ENCODE results near the gene PGAP2. TPM values are rescaled to one million over a fixed set of nuclear protein-coding genes. Genes with fewer than 3 reads are reported as not detected.

PGAP2 gene
- total and polyA plus RNA-seq, 2 of the 13 experiments (the other 11 are each of a cell fraction or from before 2014, with no cell fraction given), result 21.5 to 47.8 TPM

DNA sequence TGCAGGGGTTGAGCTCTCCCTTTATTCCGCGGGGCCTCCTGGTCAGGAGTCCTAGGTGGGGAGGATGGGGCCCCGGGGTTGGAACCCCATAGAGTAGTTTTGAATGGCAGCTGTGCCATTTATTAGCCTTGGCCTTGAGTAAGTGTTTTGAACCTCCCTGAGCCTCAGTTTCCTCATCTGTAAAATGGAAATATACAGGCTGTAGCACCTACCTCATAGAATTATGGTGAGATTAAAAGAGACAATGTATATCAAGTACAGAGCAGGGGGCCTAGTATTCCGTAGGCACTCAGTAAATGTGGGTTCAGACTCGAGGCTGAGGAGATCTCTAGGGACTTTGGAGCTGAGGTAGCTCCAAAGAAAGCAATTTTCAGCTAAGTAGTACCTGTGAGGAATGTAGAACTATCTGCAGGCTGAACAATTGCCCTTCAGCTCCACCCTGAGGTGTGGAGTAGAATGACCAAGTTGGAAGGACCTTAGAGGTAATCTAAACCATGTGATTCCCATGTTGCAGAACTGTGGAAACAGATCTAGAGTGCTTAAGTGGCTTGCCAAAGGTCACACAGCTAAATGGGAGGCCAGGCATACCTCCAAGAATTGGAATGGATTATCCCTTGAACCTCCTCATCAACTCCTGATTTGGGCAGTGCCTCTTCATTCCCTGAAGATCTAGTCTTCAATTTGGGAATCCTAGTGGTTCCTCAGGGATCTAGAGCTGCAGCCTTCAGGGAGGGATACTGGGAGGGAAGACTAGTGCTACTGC lies 682 bp downstream of the PGAP2 start (continued):
- TF ChIP-seq, protein P1, sequence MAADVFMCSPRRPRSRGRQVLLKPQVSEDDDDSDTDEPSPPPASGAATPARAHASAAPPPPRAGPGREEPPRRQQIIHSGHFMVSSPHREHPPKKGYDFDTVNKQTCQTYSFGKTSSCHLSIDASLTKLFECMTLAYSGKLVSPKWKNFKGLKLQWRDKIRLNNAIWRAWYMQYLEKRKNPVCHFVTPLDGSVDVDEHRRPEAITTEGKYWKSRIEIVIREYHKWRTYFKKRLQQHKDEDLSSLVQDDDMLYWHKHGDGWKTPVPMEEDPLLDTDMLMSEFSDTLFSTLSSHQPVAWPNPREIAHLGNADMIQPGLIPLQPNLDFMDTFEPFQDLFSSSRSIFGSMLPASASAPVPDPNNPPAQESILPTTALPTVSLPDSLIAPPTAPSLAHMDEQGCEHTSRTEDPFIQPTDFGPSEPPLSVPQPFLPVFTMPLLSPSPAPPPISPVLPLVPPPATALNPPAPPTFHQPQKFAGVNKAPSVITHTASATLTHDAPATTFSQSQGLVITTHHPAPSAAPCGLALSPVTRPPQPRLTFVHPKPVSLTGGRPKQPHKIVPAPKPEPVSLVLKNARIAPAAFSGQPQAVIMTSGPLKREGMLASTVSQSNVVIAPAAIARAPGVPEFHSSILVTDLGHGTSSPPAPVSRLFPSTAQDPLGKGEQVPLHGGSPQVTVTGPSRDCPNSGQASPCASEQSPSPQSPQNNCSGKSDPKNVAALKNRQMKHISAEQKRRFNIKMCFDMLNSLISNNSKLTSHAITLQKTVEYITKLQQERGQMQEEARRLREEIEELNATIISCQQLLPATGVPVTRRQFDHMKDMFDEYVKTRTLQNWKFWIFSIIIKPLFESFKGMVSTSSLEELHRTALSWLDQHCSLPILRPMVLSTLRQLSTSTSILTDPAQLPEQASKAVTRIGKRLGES (CRISPR knock-in tag; IDR thresholded peaks at IDR 0.05; ENCODE audit: borderline replicate concordance), result no peak
- TF ChIP-seq ZNF83 (CRISPR knock-in tag; IDR thresholded peaks at IDR 0.05; ENCODE audit: borderline replicate concordance) (no peak), NR2F2 (IDR thresholded peaks at IDR 0.05; ENCODE audit: borderline replicate concordance, low read depth) (0 out of 2 replicates have a peak, but pooled peaks have one; percentile 7), TARDBP (CRISPR knock-in tag; IDR thresholded peaks at IDR 0.05) (0 out of 2 replicates have a peak, but pooled peaks have one; percentile 12), BCL6 (CRISPR knock-in tag; IDR thresholded peaks at IDR 0.05) (0 out of 2 replicates have a peak, but pooled peaks have one; percentile 5), ZC3H13 (CRISPR knock-in tag; IDR thresholded peaks at IDR 0.05) (no peak), POLR2G (IDR thresholded peaks at IDR 0.05; ENCODE audit: low read depth, low read length) (no peak), GATAD2A (CRISPR knock-in tag; IDR thresholded peaks at IDR 0.05) (0 out of 2 replicates have a peak, but pooled peaks have one; percentile 11), DNMT3B (CRISPR knock-in tag; conservative IDR thresholded peaks at IDR 0.05) (no peak), KAT2B (IDR thresholded peaks at IDR 0.05; ENCODE audit: borderline replicate concordance, low read depth, low read length) (no peak), PBX2 (CRISPR knock-in tag; IDR thresholded peaks at IDR 0.05) (no peak), MIXL1 (CRISPR knock-in tag; IDR thresholded peaks at IDR 0.05) (no peak), NR2F1 (CRISPR knock-in tag; IDR thresholded peaks at IDR 0.05) (no peak)
- TF ChIP-seq, protein P2, sequence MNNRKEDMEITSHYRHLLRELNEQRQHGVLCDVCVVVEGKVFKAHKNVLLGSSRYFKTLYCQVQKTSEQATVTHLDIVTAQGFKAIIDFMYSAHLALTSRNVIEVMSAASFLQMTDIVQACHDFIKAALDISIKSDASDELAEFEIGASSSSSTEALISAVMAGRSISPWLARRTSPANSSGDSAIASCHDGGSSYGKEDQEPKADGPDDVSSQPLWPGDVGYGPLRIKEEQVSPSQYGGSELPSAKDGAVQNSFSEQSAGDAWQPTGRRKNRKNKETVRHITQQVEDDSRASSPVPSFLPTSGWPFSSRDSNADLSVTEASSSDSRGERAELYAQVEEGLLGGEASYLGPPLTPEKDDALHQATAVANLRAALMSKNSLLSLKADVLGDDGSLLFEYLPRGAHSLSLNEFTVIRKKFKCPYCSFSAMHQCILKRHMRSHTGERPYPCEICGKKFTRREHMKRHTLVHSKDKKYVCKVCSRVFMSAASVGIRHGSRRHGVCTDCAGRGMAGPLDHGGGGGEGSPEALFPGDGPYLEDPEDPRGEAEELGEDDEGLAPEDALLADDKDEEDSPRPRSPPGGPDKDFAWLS (CRISPR knock-in tag; IDR thresholded peaks at IDR 0.05; ENCODE audit: borderline replicate concordance), result no peak
- TF ChIP-seq, protein P3, sequence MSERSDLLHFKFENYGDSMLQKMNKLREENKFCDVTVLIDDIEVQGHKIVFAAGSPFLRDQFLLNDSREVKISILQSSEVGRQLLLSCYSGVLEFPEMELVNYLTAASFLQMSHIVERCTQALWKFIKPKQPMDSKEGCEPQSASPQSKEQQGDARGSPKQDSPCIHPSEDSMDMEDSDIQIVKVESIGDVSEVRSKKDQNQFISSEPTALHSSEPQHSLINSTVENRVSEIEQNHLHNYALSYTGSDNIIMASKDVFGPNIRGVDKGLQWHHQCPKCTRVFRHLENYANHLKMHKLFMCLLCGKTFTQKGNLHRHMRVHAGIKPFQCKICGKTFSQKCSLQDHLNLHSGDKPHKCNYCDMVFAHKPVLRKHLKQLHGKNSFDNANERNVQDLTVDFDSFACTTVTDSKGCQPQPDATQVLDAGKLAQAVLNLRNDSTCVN (CRISPR knock-in tag; IDR thresholded peaks at IDR 0.05; ENCODE audit: borderline replicate concordance), result no peak
- TF ChIP-seq, protein P4, sequence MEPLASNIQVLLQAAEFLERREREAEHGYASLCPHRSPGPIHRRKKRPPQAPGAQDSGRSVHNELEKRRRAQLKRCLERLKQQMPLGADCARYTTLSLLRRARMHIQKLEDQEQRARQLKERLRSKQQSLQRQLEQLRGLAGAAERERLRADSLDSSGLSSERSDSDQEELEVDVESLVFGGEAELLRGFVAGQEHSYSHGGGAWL (CRISPR knock-in tag; IDR thresholded peaks at IDR 0.05), result no peak

All from HepG2 (cell line).